Suppressor macrophage treated with lipopolysaccharide for 4 hours (primary cell): Measurements from ENCODE around the gene MIA.
"Not testable (repeated sequence)": the region's sequence is repeated elsewhere in the genome, so short reads cannot be mapped to it uniquely, and the experiment has no call there.

Experiments
- DNase-seq: peaks from one replicate; pipeline ENCODE4 v3.0.0-alpha.2; 2020

MIA gene

GRCh38 chr19:40774916-40775631 lies at the start of gene MIA:
TSS of gene MIA (plus strand) at chr19:40775521. CDS start at chr19:40775543, 22 bp downstream.
- DNase-seq = no peak

GRCh38 chr19:40726279-40726678 lies 49.0 kb upstream of the MIA start:
- no peak for DNase-seq

GRCh38 chr19:40730065-40730464 lies 45.3 kb upstream of the MIA start:
- DNase-seq = not testable (repeated sequence)

- DNase-seq = not testable (repeated sequence)
These were observed 43.0 kb upstream of the MIA start for GRCh38 chr19:40732304-40732703.

- DNase-seq = no peak
These were observed 42.2 kb upstream of the MIA start for GRCh38 chr19:40733149-40733548.

GRCh38 chr19:40735013-40735771 lies 40.1 kb upstream of the MIA start:
- no peak for DNase-seq

- no peak for DNase-seq
These were observed 38.7 kb upstream of the MIA start for GRCh38 chr19:40736661-40737060.

DNA sequence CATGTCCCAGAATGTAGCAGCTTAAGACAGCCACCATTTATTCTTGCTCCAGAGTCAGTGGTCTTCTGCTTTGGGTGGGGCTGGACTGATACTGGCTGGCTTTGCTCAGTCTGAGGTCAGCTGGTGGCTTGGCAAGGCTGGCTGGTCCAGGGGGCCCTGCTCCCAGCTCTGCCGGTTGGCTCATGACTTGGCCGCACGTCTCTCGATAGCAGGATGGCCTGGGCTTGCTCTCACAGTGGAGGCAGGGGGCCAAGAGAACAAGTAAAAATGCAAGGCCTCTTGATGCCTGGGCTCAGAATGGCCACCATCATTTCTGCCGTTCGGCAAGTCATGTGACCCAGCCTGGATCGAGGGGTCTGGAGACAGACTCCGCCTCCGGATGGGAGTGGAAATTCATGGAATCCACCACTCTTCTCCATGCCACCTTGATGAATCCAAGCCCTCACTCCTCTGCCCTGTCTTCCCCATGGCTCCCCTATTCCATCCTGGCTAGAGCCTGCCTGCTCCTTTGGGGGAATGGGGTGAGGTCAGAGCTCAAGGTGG lies 38.1 kb upstream of the MIA start:
- DNase-seq = no peak

DNA sequence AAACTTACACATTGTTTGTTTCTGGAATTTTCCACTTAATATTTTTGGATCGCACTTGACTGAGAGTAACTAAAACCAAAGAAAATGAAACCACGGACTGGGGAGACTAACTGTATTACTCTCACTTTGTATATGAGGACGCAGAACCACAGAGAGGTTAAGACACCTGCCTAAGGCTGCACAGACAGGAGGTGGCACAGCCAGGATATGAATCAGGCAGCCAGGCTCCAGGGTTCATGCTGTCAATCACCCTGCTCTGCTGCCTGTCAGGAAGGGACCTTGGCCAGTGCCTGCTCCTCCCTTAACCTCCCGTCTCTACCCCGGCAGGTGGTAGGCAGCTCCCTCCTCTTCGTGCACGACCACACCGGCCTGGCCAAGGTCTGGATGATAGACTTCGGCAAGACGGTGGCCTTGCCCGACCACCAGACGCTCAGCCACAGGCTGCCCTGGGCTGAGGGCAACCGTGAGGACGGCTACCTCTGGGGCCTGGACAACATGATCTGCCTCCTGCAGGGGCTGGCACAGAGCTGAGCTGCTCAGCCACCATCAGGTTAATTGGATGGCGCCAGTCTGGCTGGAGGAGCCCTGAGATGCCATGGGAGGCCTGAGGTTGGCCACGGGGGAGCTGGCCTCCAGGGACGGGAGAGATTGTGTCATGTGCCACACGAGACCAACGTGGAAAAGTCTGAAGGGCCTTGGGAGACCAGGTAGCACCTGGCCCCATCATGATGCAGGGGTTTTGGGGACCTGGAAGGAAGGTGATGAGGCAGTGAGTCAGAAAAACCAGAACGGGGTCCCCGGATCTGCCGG lies 36.1 kb upstream of the MIA start:
- no peak for DNase-seq

DNA sequence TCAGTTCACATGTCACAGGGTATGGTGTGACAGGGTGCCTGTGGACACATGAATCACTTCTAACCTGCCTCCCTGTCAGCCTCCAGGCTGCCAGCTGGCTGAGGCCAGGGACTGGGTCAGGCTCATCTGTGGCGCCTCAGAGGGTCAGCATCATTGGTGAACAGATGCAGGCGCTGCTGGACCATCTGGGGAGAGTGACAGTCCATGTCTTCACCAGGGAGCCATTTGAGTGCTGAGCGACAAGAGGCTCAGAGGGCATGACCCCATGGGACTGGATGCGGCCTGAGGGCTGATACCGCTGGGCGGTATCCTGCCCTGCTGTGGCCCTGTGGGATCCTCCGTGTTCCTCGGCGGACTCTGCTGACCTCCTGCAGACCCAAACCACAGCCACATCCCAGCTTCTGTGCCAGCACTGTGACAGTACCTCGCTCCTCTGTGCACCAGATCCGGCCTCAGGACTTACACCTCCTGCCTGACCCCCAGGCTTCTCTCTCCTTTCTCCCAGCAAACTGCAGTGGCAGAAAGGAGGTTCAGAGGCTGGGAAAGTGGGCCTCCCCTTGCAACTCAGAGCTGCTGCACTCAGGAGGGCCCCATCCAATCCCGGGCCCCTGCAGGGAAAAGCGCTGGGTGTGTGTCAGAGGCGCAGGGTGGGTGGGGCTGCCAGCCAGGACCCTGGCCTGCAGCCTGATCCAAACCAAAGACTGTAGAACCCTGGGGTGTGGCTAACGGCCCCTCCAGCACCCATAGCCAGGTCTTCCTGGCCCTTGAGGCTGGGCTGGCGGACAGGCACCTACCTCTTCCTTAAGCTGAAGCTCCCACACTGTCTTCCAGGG lies 35.2 kb upstream of the MIA start:
- no peak for DNase-seq

- no peak for DNase-seq
These were observed 34.6 kb upstream of the MIA start for GRCh38 chr19:40740747-40741146.

DNA sequence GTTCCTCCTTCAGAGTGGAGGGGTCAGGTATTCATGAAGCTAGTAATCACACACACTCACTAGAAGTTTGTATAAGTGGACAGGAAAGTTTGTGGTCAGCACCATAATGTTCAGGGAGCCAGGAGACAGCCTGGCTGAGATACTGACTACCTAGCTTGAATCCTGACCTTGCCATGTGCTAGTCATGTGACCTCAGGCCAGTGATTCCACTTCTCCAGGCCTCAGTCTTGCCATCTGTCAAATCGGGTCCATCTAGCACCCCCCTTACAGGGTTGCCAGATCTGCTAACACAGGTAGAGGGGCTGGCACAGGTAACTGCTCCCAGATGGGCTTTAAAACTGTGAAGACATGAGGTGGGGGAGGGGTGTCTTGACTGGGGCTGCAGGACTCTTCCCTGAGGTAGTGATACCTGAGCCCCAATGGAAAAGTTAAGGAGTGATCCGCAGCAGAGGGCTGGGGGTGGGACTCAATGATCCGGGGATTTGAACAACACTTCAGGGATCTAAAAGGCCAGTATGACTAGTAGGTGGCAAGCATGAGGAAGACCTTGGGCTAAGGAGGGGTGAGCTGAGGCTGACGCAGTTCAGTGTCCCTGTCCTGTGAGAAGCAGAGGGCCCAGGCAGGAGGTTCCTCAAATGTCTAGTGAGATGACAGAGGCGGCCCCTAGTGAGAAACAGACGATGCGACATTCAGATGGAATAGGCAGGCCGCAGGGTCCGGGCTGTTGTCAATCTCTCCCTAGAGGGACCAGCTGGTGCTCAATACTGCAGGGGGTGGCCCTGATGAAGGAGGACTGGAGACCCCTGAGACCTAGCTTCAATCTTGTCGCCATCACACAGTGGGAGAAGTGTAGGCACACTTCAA lies 33.6 kb upstream of the MIA start:
- peak; percentile 35 for DNase-seq

DNA sequence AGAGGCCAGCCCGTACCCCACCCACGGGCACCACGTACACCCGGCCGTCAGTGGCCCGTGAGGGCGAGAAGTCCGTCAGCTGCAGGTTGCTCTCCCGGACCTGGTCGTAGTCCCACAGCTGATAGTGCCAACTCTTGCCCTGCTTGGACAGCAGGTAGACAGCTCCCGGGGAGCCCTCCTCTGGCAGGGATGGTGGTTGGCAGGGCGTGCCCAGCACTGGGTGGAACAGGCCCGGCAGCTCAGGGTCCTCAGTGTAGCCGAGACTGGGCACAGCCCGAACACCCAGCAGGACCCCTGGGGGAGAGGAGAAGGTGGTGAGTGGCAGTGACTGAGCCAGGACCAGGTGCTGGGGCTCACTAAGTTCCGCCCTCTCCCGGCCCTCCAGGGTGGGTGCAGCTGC lies 32.8 kb upstream of the MIA start:
- no peak for DNase-seq

GRCh38 chr19:40742886-40743285 lies 32.4 kb upstream of the MIA start:
- DNase-seq = no peak

DNA sequence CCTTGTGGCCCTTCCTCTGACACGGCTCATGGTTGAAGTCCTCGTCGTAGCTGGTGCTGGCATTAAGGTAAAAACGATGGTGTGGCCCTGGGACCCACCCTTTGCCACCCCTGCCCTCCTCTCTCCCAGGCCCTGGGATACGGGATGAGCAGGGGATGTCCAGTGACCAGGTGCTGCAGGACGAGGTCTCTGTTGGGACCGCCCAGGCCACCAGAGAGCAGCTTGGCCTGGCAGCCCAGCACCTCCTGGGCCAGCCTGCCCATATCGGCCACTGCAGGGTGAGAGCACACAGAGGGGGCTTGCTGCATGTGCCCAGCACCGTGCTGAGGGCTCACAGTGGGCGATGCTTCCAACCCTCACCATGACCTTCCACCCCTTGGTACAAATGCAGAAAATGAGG lies 31.4 kb upstream of the MIA start:
- DNase-seq = no peak

DNA sequence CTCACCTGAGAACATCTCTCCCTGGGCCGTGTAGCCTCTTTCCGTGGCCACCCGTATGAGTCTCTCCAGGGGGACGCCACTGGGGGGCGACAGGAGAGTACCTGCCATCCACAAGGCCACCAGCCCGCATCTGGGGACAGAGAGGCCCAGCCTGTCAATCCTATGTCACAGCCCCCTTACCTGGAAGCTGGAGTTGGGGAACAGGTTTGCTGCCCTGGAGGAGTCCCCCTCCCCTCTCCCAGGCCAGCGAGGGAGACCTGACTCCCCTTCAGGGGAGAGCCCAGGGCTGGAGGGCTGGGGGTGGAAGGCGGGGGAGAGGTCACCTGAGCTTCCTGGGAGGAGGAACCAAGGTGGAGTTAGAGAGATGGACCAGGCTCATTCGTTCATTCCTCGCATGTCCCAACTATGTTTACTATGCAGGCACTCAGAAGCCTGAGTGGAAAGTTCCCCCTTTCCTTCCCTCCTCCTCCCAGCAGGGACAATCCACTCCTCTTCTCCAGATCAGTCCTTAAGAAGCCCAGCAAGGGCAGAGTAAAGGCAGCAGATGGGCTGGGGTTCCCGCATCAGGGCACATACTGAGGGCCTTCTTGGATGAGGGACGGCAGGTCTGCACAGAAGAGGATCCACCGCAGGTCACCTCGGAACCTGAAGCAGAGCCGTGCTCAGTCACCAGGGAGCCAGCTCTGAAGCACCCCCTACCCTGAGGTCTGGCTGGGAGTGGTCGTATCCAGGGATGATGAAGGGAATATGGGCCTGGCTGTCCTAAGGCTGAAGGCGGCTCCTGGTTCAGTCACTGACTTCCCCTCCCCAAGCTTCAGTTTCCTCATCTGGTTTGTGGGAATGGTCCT lies 30.5 kb upstream of the MIA start:
- no peak for DNase-seq

DNA sequence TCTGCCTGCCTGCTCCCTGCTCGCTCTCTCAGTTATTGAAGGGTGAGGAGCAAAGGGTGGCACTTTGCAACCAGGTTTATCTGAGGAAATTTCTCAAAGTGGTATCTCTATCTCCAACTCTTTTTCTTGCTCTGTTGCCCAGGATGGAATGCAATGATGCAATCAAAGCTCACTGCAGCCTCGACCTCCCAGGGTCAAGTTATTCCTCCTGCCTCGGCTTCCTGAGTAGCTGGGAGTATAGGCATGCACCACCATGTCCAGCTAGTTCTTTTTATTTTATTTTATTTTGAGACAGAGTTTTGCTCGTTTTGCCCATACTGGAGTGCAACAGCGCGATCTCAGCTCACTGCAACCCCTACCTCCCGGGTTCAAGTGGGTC lies 29.9 kb upstream of the MIA start:
- no peak for DNase-seq

DNA sequence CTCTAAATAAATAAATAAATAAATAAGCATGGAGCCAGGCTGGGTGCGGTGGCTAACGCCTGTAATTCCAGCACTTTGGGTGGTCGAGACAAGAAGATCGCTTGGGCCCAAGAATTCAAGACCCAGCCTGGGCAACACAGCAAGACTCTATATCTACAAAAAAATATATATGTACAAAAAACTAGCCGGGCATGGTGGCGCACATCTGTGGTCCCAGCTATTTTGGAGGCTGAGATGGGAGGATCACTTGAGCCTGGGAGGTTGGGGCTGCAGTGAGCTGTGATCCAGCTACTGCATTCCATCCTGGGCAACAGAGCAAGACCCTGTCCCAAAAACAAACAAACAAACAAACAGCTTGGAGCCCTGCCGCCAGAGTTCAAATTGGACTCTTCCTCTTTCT lies 27.8 kb upstream of the MIA start:
- DNase-seq = no peak

- peak; percentile 100 for DNase-seq
These were observed 25.1 kb upstream of the MIA start, which contains the start of gene ACTMAP for GRCh38 chr19:40750058-40750873. TSS of gene ACTMAP (minus strand) at chr19:40750477. CDS start at chr19:40749803, 674 bp downstream.
